Measurements from ENCODE around the gene CDH23.

CDH23 gene

GRCh38 chr10:71545001-71545400, 148.3 kb downstream of the CDH23 start:
- POLR2A ChIA-PET (ENCODE audit: low non-redundant PET): no interaction called here
- CTCF ChIA-PET: interaction anchor here (0.7 kb wide), 2 partner anchors 95 to 260 kb away, joined by 3 to 4 read pairs; no protein-coding TSS in a partner anchor
- H3K27ac ChIP-seq: no peak overlapping the region
- no peak for DNase-seq (ENCODE audit: low spot score)
- no peak for TF ChIP-seq CTCF (conservative IDR thresholded peaks at IDR 0.05; ENCODE audit: low read depth)

- ChIA-PET POLR2A (ENCODE audit: low non-redundant PET) (no interaction called here), CTCF (interaction anchor here (0.6 to 0.7 kb wide), 2 partner anchors 63 to 107 kb away, joined by 4 to 5 read pairs; no protein-coding TSS in a partner anchor)
- TF ChIP-seq CTCF (conservative IDR thresholded peaks at IDR 0.05; ENCODE audit: low read depth): no peak
- DNase-seq (ENCODE audit: low spot score): no peak
- no peak overlapping the region for H3K27ac ChIP-seq
These were observed 149.5 kb downstream of the CDH23 start for GRCh38 chr10:71546220-71546619.

GRCh38 chr10:71547312-71547711, 150.6 kb downstream of the CDH23 start:
- ChIA-PET CTCF (interaction anchor here (1.8 kb wide), 1 partner anchor 22 kb away, joined by 6 read pairs; no protein-coding TSS in a partner anchor), POLR2A (ENCODE audit: low non-redundant PET) (no interaction called here)
- no peak overlapping the region for H3K27ac ChIP-seq
- no peak for TF ChIP-seq CTCF (conservative IDR thresholded peaks at IDR 0.05; ENCODE audit: low read depth)
- DNase-seq (ENCODE audit: low spot score): no peak

- DNase-seq (ENCODE audit: low spot score): peak; percentile 30
- no peak overlapping the region for H3K27ac ChIP-seq
- CTCF ChIA-PET: interaction anchor here (0.6 to 1.8 kb wide), 6 partner anchors 13 to 592 kb away, joined by 3 to 7 read pairs (median 6); no protein-coding TSS in a partner anchor
- no peak for TF ChIP-seq CTCF (conservative IDR thresholded peaks at IDR 0.05; ENCODE audit: low read depth)
- POLR2A ChIA-PET (ENCODE audit: low non-redundant PET): no interaction called here
These were observed 151.4 kb downstream of the CDH23 start for GRCh38 chr10:71547876-71548846.

- H3K27ac ChIP-seq: no peak overlapping the region
- CTCF ChIA-PET: interaction anchor here (0.5 to 1.3 kb wide), 5 partner anchors 27 to 236 kb away, joined by 3 to 7 read pairs (median 3); no protein-coding TSS in a partner anchor
- POLR2A ChIA-PET (ENCODE audit: low non-redundant PET): no interaction called here
These were observed 153.2 kb downstream of the CDH23 start for GRCh38 chr10:71549766-71550533.

More at GRCh38 chr10:71549766-71550533, 153.2 kb downstream of the CDH23 start:
- TF ChIP-seq CTCF (conservative IDR thresholded peaks at IDR 0.05; ENCODE audit: low read depth): no peak
- no peak for DNase-seq (ENCODE audit: low spot score)

Measured in RWPE1 (cell line).